NCI-H460 (cell line): ENCODE data around the gene TRA2B. TPM values are rescaled to one million over a fixed set of nuclear protein-coding genes. Genes with fewer than 3 reads are reported as not detected.

ENCODE experiments used
- DNase-seq: peaks from one replicate; pipeline ENCODE4 v3.0.0-alpha.2; 2016; ENCODE audit warnings: low read depth; ENCODE audit errors: extremely low read depth
- total RNA-seq: library from RNA; depleted of rRNA; stranded (reverse); fragments of >200 nt; shearing (Covaris generic); gene quantifications from 2 replicates; pipeline ENCODE4 v1.2.3, GENCODE V29; 2014

TRA2B gene
- total RNA-seq, 1 experiment from 2014 or later: 194 TPM

DNA sequence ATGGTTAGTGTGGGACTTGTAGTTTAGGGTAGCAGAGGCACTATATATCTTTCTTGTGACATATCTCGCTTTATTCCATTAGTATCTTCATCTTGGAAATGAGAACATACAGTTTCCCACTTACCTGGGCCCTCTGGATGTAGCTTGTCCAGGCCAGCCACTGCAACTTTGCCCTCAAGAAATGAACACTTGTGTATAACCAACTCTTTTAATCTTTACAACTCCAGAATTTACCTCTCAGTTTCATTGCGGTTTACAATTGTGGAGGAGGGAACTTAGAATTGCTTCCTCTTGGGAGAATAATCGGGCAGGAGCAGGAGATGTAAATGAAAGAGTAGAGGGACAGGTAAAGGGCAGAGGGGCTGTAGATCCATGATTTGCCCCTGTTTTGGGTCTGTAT lies 18.4 kb upstream of the TRA2B start:
- no peak for DNase-seq

DNA sequence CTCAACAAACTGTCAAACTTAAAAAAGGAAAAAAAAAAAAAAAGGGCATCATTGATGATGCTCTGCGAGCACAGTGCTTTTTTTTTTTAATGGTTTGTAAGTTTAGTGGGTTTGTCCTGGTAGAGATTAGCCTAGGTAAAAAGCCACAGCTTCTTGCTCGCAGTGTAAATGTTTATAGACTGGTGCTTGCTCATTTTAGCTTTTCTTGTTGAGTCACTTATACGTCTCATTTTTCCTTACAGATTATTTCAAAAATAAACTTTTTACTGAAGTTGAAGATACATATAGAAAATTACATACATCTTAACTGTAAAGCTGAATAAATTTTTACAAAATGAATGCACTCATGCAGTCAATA lies 16.5 kb upstream of the TRA2B start:
- no peak for DNase-seq

DNA sequence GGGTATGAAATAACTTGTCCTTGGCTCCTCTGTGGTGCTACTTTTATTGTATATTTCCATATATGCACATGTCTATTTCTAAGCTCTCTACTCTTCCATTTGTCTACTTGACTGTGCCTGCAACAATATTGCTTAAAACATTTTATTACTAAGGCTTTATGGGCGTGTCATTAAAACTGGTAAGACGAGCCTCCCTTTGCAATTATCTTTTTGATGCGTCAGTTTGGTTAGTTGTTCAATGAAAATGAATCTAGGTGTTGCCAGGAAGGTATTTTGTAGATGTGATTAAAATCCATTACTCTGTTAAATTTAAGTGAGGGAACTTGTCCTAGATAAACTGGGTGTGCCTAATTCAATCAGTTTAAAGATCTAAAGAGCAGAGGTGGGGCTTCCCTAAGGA lies 12.9 kb upstream of the TRA2B start:
- DNase-seq: no peak

DNA sequence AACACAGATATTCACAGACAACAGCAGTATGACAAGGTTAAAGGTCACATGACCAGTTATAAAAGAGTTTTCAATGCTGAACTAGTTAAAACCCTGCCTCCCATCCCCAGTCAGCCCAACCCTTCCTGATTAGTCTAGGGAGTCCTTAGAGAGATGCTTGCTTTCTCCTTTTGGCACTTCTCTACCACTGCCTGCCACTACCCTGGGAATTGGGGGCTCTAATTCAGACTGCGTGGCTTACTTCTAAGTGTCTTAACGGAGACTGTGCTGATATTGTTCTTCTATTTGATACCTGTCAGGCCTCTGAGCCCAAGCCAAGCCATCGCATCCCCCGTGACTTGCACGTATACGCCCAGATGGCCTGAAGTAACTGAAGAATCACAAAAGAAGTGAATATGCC lies 11.7 kb upstream of the TRA2B start:
- DNase-seq: no peak

DNA sequence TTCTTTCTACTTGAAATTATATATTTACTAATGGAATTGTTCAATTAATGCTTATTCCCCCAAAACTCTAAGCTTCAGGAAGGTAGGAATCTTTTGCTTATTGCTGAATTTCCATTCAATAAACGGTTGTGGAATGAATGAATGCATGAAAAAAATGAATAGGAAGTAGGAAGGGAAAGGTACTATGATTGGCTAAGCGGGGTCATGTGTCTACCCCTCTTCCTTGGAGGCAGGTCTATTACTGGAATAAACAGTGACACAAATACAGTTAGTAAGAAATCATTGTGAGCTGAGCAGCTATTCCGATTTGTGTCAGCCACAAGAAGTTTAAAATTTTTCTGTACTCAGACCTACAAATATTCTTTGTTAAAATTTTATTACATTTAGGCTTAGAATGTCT lies 10.5 kb upstream of the TRA2B start:
- no peak for DNase-seq

DNA sequence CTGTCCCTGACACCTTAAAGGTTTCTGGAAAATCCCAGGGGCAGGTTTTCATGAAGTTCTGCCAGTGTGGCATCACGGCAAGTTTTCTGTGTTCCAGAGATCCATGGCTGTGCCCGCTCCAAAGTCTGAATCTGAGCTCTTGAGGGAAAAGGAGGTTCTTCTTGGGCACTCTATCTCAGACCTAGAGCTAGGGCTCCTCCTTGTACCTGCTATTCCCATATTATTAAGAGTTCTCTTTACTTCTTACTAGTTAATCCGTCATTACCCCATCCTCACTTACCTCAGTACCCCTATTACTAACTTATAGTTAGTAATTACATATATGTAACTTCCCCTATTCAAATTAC lies 5.9 kb upstream of the TRA2B start:
- no peak for DNase-seq

DNA sequence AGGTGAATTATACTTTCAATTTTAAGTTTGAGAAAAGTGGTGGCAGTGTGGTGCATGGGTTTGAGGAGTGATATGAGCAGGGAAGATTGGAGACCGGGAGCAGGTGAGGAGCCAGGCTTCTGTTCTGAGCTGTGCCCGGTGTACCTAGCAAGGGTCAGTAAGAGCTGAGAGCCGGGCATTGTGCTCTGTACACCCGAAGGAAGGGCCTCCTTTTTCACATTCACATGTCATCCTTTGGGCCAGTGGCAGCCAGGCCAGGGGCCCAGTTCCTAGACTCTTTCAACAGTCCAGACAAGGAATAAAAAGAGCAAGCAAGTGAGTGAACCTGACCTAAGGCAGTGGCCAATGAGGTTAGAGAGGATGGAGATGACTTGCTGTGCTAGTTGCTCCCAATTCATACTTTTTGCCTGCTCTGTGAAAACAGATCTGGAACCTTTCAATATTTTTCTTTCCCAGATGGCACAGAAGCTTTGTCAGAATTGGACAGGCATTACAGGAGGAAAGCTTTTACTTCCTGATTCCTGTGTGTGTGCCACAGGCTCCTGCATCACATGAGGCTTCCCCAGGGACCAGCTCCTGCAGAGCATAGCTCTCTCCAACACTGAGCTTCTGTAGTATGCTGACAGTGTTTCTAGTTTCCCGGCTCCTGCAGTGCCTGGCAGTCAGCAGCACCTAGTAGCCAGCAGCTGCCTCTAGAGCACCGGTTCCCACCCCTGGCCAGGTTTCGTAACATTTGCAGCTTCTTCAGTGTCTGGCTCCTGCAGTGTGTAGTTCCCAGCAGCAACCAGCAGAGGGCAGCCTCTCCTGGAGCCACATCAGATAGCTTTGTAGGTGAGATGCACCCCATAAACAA lies 5.3 kb upstream of the TRA2B start:
- DNase-seq: peak; percentile 81

DNA sequence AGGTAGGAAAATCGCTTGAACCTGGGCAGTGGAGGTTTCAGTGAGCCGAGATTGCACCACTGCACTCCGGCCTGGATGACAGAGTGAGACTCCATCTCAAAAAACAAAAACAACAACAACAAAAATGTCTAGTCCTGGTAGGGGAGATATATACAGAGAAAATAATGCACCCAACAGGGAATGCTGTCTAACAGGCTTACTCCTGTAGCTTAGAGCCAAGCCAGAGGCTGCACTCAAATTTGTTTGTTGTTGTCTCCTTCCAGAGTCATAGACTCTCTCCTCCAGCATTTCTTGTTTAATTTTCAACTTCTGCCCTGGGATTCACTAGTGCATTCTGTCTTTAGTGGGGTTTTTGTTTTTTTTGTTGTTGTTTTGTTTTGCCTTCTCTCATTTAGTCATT lies 4.6 kb upstream of the TRA2B start:
- no peak for DNase-seq

DNA sequence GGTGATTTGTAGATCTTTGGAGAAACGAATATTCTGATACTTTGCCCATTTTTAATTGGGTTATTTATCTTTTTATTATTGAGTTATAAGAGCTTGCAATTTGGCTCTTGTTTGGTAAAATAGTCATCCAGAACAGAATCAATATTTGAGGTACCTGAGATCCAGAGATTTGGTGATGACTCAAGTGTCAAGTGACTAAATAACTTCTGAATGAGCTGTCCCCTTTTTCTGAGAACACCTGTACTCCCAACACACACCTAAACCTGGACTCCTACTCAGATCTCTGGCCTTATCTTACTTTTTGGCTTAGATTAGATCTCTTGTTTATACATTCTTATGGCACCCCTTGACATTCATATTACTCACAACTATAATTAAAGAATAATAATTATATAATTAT lies 3.1 kb upstream of the TRA2B start:
- DNase-seq: no peak

DNA sequence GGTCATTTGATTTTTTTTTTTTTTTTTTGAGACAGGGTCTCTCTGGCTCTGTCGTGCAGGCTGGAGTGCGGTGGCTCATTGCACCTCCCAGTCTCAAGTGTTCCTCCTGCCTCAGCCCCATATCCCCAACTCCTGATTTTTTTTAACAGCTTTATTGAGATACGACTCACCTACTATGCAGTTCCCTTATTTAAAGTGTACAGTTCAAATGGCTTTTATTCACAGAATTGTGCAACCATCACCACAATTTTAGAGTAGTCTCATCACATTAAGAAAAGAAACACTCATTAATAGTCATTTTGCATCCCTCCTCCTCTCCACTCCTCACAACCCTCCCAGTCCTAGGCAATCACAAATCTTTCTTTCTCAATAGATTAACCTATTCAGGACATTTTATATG lies 1.9 kb upstream of the TRA2B start:
- DNase-seq: no peak

DNA sequence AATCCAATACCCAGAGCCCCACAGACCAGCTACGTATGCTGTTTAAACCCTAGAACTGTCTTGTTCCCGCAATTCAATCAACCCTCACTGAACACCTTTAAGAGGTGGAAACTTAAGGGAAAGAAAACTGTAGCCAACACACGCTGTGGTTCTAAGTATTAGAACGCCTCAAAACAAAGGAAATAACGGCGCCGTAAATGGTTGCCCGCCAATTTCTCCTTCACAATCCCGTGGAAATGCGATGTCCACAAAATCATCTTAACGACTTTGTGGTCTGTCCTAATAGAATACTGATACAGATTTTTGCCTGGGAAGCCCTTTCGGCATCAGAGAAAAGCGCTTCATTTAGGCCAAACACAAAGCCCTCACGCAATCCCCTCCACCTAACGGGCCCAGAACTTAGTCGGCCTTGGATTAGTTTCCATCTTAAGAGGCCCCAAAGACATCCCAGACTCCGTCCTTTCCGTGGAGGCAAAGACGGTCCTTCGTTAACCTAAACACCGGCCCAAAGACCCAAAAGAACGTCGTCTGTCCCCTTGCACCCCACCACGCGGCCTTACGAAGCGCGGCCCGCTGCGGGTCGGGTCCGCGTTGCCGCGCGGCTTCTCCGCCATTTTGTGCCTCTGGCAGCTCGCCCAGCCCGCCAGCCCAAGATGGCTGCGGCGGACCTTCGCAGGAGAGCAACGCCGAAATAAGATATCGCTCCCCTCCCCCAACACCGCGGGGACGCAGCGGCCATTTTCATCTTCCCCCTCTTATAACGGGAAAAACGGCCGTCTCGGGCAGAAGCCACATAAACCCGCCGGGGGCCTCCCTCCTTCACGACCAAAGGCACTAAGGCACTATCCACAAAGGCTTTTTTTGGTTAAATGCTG lies 763 bp downstream of the TRA2B start:
- peak; percentile 83 for DNase-seq

DNA sequence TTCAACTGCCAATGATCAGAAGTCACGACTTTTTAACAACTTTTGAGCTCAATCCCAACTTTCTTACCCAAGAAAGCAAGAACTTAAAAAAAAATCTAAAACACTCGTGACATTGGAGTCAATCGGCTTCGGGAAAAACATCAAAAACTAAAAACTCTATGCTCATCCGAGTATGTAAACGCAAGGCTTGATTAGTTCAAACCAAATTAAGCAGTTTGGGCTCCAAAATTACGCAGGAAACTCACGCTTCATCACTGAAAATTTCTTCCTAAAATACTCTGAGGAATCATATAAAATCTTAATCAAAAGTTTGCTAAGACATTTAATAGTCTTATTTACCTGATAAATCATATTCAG lies 1.6 kb downstream of the TRA2B start:
- no peak for DNase-seq

DNA sequence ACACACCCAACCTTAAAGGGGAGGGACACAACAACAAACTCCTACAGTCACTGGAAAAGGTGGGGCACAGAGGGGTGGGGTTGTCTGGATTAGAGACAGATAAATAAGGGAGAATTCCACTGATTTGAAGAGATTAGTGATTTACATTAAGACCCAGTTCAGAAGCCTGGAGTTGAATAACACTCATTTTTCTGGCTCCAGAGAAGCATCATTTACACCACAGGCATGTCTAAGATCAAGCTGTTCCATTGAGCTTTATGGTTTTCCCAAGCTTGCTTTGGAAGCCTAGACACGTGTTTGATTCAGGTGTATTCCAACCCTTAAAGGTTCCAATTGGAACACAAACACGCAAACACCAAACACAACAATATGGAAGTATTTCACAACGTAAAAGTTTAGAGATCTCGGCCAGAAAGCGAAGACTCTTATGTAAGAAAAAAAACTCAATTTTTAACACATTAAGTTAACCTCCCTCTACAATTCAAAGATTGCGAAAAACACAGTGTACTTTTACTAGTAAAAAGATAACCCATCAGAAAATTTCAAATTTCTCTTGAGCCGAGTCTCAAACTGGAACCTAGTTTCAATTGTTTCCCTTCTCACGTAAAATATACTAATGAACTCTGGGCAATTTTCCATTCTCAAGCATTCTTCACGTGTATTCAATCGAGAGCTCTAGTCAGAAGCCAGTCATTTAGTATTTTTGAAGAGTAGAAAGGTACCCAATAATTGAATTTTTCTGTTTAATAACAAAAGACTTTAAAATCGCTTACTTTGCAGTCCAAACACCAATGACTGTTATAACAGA lies 2.1 kb downstream of the TRA2B start:
- DNase-seq: no peak

DNA sequence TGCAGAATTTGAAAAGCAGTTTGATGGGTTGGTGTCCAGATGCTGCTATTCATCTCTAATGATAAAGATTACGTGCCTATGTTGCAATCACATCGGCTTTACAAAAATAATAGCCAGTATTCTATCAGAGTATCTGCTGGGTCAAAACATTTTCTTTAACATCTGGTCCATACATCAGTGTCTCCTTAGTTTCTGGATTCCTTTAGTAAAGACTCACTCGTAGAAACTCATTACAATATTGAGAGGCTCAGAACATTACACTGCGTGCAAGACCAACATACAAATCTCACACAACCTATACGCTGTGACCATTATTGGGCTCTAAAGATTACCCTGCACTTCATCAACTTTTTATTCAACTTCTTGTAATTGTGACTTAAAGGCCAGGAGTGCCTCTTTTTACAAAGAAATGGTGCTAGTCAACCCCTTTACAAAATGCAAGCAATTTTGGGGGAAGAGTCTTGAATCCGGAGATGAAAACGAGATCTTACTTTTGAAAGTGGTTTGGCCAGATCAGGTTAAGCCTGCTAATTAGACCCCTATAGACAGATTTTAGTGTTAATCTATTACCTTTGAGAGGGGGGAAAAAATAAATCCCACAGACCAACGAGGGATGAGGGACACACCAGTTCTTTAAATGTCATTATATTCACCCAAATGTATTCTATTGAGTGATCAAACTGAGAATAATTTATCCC lies 2.9 kb downstream of the TRA2B start:
- DNase-seq: no peak

DNA sequence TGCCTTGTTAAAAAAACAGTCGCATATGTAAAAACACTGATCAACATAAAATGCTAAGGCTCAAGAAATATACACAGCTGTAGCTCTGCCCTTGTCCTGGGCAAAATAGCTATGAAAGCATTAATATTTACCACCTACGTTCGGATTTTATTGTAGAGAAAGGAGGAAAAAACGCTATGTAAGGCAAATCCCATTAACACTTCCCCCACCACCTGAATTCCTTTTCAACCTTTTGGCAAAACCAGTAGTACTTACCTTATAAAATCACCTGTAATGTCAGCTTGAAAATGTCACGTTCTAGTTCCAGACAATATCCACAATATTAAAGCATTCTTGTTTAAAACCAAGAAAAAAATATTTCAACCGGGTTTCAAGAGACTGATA lies 3.6 kb downstream of the TRA2B start:
- DNase-seq: no peak

DNA sequence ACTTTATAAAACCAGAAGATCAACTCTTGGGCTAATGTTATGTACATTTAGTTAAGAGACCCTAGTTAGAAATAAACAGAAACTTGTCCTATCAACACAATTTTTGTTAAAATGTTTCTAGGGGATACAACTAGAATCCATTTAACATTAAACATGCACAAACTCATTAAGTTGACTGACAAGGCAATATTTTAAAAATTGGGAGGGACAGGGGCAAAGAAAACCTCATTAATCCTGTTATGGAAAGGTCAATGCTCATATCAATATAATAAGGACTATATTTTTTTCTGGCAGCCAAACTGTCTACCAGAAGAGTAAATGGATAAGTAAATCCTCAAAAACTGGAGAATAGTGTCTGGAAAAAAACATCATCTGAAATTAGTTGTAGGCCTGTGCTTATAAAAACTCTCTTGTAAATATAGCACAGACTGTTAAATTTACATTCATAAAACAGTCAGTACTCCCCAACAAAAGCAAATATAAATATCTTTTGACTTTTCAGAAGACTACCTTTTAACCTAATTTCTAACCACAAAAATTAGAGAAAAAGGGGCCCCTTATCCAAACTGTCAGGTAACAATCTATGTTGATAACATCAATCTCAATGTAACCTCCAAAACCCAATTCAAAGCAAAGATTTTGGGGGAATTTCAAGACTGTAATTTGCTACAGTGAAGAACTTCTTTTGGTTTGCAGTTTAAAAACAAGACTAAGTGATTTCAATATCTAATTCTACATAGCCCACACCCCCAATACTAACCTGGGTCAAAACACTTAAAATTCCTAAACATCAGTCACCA lies 4.2 kb downstream of the TRA2B start:
- no peak for DNase-seq

DNA sequence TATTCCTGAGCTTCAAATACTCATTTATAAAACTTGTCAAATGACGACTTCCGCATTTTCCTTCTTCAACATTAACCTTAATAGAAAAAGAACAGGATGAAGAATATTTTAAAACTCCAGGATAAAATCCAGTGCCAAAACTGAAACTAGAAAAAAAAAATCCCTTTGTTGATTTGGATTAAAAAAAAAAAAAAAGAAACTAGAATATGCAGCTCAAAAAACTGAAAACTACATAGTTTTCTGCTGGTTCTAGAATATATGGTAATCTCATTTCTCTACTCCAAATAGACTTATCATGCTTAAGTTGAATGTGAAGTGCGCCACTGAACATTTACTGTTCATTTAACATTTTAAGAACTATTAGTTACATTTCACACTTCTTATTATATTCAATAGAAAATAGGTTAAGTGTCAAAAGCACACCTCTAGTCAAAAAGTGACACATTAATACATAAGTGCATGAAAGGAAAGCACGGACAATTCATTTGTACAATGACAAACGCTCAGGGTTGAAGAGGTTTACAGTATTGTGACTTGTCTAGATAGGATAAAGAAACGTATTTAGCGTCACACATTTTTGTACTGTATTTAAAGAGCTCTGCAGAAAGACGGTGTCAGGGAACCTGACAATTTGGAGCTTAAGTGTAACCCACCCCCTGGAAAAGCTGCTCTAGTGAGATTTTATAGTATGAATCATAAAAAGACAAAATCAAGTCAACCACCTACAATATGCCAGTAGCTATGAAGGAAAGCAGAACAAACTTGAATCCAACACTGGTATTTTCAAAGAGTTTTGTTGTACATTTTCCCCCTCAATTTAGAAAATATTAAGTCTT lies 5.8 kb downstream of the TRA2B start:
- no peak for DNase-seq

DNA sequence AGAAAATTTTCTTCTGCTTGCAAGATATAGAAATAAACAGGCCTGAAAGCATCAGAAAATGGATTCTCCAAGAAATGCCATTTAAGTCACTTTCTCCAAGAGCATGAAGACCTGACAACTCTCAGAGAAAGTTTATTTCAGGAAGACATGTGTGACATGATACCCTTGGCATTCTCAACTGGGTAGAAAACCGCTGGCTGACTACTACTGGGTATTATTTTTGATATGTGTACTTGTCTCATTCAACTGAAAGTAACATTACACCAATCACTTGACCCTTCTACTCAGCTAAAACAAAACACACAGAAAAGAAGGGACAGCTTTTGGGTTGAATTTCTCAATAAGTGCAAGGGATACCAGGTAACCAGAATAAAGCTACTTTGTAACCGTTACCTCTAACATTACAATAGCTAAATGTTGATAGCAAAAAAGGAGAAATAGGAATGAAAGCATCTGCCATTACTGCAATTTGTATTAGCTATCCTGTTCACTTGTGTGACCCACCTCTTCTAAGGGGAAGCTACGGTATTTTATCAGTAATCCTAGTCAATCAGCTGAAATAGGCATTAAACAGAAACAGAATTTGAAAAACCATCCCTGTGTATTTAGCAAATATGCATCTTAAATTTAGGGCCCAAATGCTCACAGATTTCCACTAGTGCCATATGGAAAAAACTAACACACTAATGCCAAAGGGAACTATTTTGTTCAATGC lies 7.3 kb downstream of the TRA2B start:
- DNase-seq: no peak
